ENCODE measurements around the gene S100PBP. TPM values are rescaled to one million over a fixed set of nuclear protein-coding genes. Genes with fewer than 3 reads are reported as not detected.

S100PBP gene
- total and polyA plus RNA-seq, 2 of the 13 experiments (the other 11 are each of a cell fraction or from before 2014, with no cell fraction given): 20.4 to 26.1 TPM

DNA sequence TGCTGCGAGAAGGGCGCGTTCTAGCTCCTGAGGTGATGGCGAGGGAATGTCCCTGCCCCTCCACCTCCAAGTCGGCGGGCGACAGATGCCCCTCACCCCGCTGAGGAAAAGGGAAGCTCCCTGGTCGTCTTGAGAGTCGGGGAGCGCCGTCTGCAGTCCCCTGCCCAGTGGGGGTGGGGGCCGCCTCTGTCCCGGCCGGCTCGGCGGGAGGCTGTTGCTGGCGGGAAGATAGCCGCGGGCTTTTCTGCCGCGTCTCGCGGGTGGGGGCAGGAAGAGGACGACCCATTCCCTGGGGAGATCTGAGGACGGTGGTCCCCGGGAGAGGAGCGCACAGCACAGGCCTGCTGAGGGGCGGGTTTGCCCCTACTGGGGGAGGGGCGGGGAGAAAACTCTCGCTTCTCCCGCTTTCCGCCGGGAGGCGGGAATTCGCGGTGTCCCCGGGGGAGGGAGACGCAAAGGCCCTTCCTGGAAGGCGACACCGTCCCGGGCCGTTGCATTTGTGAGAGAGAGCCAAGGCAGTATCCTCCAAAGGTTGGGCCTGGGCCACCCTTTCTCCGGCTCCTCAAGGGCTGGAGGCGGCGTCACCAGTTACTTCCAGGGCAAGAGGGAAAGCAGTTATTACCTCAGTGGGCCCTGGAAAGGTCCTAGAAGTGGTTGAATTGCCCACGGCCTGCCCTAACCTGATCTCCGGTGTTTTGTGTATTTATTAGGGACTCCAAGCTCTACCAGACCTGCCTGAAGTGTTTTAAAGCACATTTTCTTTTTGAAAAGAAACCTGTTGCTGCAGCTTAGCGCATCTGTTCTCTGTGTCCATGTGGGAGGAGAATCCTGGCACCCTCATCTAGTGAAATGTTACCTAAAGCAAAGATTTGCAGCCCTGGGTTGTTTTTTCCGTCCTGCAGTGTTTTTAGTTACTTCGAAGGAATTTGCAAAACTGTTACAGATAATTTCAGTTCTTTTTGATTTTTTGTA is 648 bp downstream of the S100PBP start (continued):
- TF ChIP-seq THAP11 (CRISPR knock-in tag; IDR thresholded peaks at IDR 0.05) (no peak), ZBTB8A (CRISPR knock-in tag; IDR thresholded peaks at IDR 0.05; ENCODE audit: borderline replicate concordance, low read depth) (peak; percentile 64; the same call in 1 of the 2 replicates), ZNF737 (CRISPR knock-in tag; IDR thresholded peaks at IDR 0.05; ENCODE audit: borderline replicate concordance) (no peak), ONECUT2 (CRISPR knock-in tag; IDR thresholded peaks at IDR 0.05) (no peak), MEF2D (CRISPR knock-in tag; IDR thresholded peaks at IDR 0.05) (no peak; the same call in 1 of the 2 replicates), ZBTB42 (CRISPR knock-in tag; IDR thresholded peaks at IDR 0.05) (no peak), ZSCAN29 (CRISPR knock-in tag; conservative IDR thresholded peaks at IDR 0.05) (peak; percentile 44; the same call in 1 of the 2 replicates), HNF4G (IDR thresholded peaks at IDR 0.05; ENCODE audit: borderline replicate concordance, low read depth, low read length) (no peak; the same call in 1 of the 2 replicates), HNF4G (CRISPR knock-in tag; IDR thresholded peaks at IDR 0.05; ENCODE audit: borderline replicate concordance, low read depth) (no peak), ZNF550 (CRISPR knock-in tag; IDR thresholded peaks at IDR 0.05; ENCODE audit: borderline replicate concordance) (no peak), ZNF3 (CRISPR knock-in tag; IDR thresholded peaks at IDR 0.05) (no peak), CERS6 (CRISPR knock-in tag; IDR thresholded peaks at IDR 0.05) (no peak), CEBPB (IDR thresholded peaks at IDR 0.05; ENCODE audit: borderline replicate concordance, low read depth, low read length) (no peak)
- TF ChIP-seq, protein P1, sequence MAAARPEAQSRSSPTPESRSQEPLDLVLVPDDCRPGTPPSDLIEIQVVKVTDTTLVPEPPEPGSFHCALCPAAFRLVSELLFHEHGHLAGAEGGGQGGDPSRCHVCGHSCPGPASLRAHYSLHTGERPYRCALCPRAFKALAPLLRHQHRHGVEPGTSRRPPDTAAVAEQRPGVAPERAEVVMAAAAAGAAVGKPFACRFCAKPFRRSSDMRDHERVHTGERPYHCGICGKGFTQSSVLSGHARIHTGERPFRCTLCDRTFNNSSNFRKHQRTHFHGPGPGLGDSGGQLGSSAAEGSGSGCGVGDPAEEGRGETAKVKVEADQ (CRISPR knock-in tag; IDR thresholded peaks at IDR 0.05; ENCODE audit: borderline replicate concordance): 0 out of 2 replicates have a peak, but pooled peaks have one; percentile 31
